Thyroid gland (tissue), 4 donors: ENCODE results near the gene FRS3. TPM values are rescaled to one million over a fixed set of nuclear protein-coding genes. Genes with fewer than 3 reads are reported as not detected.

Experiments
- DNase-seq, 2 donors: peaks; one replicate each; pipeline ENCODE4 v3.0.0-alpha.2; 2019
- H3K27ac ChIP-seq, 3 donors: fragments of 200-600 bp; sonication (generic); 1 replicate in 2 of 3; 2 replicates in 1 of 3; pipeline ENCODE4 v1.5.1; 2016 to 2019; ENCODE audit warnings: mild to moderate bottlenecking in 1 of 3, moderate library complexity in 1 of 3
- H3K27me3 ChIP-seq: fragments of 200-600 bp; sonication (generic); one replicate; pipeline ENCODE4 v1.5.1; 2019
- H3K36me3 ChIP-seq, 2 donors: fragments of 200-600 bp; sonication (generic); one replicate each; pipeline ENCODE4 v1.5.1; 2016 to 2019
- H3K4me1 ChIP-seq, 2 donors: fragments of 200-600 bp; sonication (generic); one replicate each; pipeline ENCODE4 v1.5.1; 2017 to 2019
- H3K4me3 ChIP-seq, 3 donors: fragments of 200-600 bp; sonication (generic); replicated peaks in 1 of 3; 1 replicate in 2 of 3; 2 replicates in 1 of 3; pipeline ENCODE4 v1.5.1; 2016; ENCODE audit warnings: mild to moderate bottlenecking in 1 of 3
- H3K9me3 ChIP-seq: fragments of 200-600 bp; sonication (generic); one replicate; pipeline ENCODE4 v1.5.1; 2017
- CTCF ChIP-seq, 6 experiments: fragments of 200-600 bp in 3 of 6; fragments of 450-650 bp in 3 of 6; sonication (generic) in 3 of 6; IDR thresholded peaks; one replicate each; pipeline ENCODE4 v1.5.1; 2016 to 2019; ENCODE audit warnings: antibody characterized with exemption in 6 of 6, mild to moderate bottlenecking in 2 of 6, inconsistent platforms in 1 of 6, moderate library complexity in 1 of 6
- POLR2A ChIP-seq, 2 donors: fragments of 450-650 bp; IDR thresholded peaks; one replicate each; pipeline ENCODE4 v1.6.1; 2017; ENCODE audit warnings: antibody characterized with exemption in 2 of 2, mild to moderate bottlenecking in 2 of 2, moderate library complexity in 1 of 2
- WGBS, 2 donors: methylation state at CpG; one replicate each; pipeline ENCODE4 v1.1.5; 2017; 5-methylcytosine and 5-hydroxymethylcytosine counted together
- intact Hi-C: fragments of 100-400 bp; cut with DNase I; formaldehyde crosslinking; loops from one replicate; pipeline ENCODE4 v1.15.1; 2023
- total RNA-seq, 4 donors: library from RNA; depleted of rRNA; stranded (reverse); fragments of >200 nt; gene quantifications; one replicate each; pipeline ENCODE4 v1.2.3, GENCODE V29; 2016

Gene FRS3
- total RNA-seq, 4 donors from 2014 or later = 4.0 to 6.7 (median 5.8) TPM

- DNase-seq = peak; percentile 53 to 56
- no peaks in the 10 kb centered on the region for H3K9me3 ChIP-seq
- H3K4me3 ChIP-seq = no peak overlapping the region
- intact Hi-C loops = no loop called here
- peaks cover 54 to 80% of the 10 kb centered on the region in 2 donors for H3K4me1 ChIP-seq
- TF ChIP-seq CTCF (IDR thresholded peaks at IDR 0.05) = no peak
- TF ChIP-seq POLR2A (IDR thresholded peaks at IDR 0.05) = peak in 1 of 2 donors; percentile 14
- no peaks in the 10 kb centered on the region for H3K27me3 ChIP-seq
- H3K36me3 ChIP-seq = no peaks in the 10 kb centered on the region
- peak overlapping the region; percentile 35 to 55 (median 47) for H3K27ac ChIP-seq
- WGBS, 2 donors = 76 to 77% methylated on average over 17 to 19 of the region's 19 CpGs
These were observed 51.4 kb downstream of the FRS3 start for GRCh38 chr6:41728073-41728936.

GRCh38 chr6:41727705-41728072 is 52.0 kb downstream of the FRS3 start:
- no peak overlapping the region for H3K4me3 ChIP-seq
- DNase-seq = no peak
- peak overlapping the region in 2 of 3 donors; percentile 47 to 55 for H3K27ac ChIP-seq
- WGBS, 2 donors = 79 to 100% methylated on average over 2 to 3 of the region's 3 CpGs
- no peaks in the 10 kb centered on the region for H3K27me3 ChIP-seq
- H3K36me3 ChIP-seq = no peaks in the 10 kb centered on the region
- TF ChIP-seq POLR2A (IDR thresholded peaks at IDR 0.05) = no peak
- no peak for TF ChIP-seq CTCF (IDR thresholded peaks at IDR 0.05)
- H3K4me1 ChIP-seq = peaks cover 48 to 80% of the 10 kb centered on the region in 2 donors
- H3K9me3 ChIP-seq = no peaks in the 10 kb centered on the region
- intact Hi-C loops = no loop called here

- Histone ChIP-seq H3K9me3 (no peaks in the 10 kb centered on the region), H3K27ac (no peak overlapping the region), H3K27me3 (no peaks in the 10 kb centered on the region), H3K4me1 (peaks cover 41 to 80% of the 10 kb centered on the region in 2 donors), H3K36me3 (no peaks in the 10 kb centered on the region), H3K4me3 (no peak overlapping the region)
- 81 to 84% methylated on average over 7 of the region's 7 CpGs for WGBS, 2 donors
- DNase-seq = no peak
- TF ChIP-seq CTCF (IDR thresholded peaks at IDR 0.05) = no peak
- TF ChIP-seq POLR2A (IDR thresholded peaks at IDR 0.05) = no peak
- intact Hi-C loops = no loop called here
These were observed 52.8 kb downstream of the FRS3 start for GRCh38 chr6:41726876-41727275.

GRCh38 chr6:41724586-41725501 is 54.9 kb downstream of the FRS3 start:
- H3K36me3 ChIP-seq = no peaks in the 10 kb centered on the region
- WGBS, 2 donors = 78 to 87% methylated on average over 10 to 13 of the region's 13 CpGs
- no peaks in the 10 kb centered on the region for H3K27me3 ChIP-seq
- no peak overlapping the region for H3K27ac ChIP-seq
- DNase-seq = no peak
- peaks cover 29 to 70% of the 10 kb centered on the region in 2 donors for H3K4me1 ChIP-seq
- H3K4me3 ChIP-seq = no peak overlapping the region
- intact Hi-C loops = no loop called here
- TF ChIP-seq POLR2A (IDR thresholded peaks at IDR 0.05) = no peak
- TF ChIP-seq CTCF (IDR thresholded peaks at IDR 0.05) = no peak
- H3K9me3 ChIP-seq = no peaks in the 10 kb centered on the region
